ENCODE measurements around the gene CILP2. TPM values are rescaled to one million over a fixed set of nuclear protein-coding genes. Genes with fewer than 3 reads are reported as not detected.

CILP2 gene
- total RNA-seq, 3 donors from 2014 or later = 0.15 to 0.66 (median 0.16) TPM

- intact Hi-C loops (cut with DNase I; ENCODE audit: low total_unique reads) = no loop called here
- Histone ChIP-seq H3K27ac (no peak overlapping the region), H3K4me1 (no peaks in the 10 kb centered on the region), H3K9me3 (no peaks in the 10 kb centered on the region), H3K4me3 (no peak overlapping the region), H3K27me3 (peaks cover 0 to 3% of the 10 kb centered on the region in 2 donors), H3K36me3 (no peaks in the 10 kb centered on the region)
- TF ChIP-seq POLR2A (IDR thresholded peaks at IDR 0.05) (no peak), POLR2AphosphoS5 (IDR thresholded peaks at IDR 0.05) (no peak), CTCF (IDR thresholded peaks at IDR 0.05) (no peak)
- no peak for DNase-seq (ENCODE audit: low spot score in 2 of 2)
Measured at GRCh38 chr19:19550972-19551852, 13.1 kb downstream of the CILP2 start.

DNA sequence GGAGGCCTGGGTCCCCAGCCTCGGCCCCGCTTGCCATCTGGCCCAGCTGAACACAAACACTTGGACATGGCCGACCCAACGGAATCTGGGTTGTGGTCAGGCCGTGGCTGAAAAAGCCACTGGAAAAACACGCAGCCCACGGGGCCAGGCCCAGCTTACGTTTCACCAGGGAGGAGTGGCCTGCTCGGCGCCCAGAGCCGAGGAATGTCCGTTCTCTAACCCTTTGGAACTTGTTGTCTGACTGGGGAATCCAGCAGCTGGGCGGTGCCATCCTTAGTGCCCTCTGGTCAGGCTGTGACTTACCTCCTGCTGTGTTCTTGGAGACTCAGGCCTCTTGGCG lies 13.8 kb downstream of the CILP2 start:
- no peak for TF ChIP-seq POLR2A (IDR thresholded peaks at IDR 0.05)
- no peak for TF ChIP-seq CTCF (IDR thresholded peaks at IDR 0.05)
- no peak for TF ChIP-seq POLR2AphosphoS5 (IDR thresholded peaks at IDR 0.05)
- Histone ChIP-seq H3K27me3 (peaks cover 0 to 3% of the 10 kb centered on the region in 2 donors), H3K36me3 (no peaks in the 10 kb centered on the region), H3K4me3 (no peak overlapping the region), H3K4me1 (no peaks in the 10 kb centered on the region), H3K9me3 (no peaks in the 10 kb centered on the region), H3K27ac (no peak overlapping the region)
- intact Hi-C loops (cut with DNase I; ENCODE audit: low total_unique reads) = no loop called here
- DNase-seq (ENCODE audit: low spot score in 2 of 2) = no peak

GRCh38 chr19:19552798-19553197 lies 14.7 kb downstream of the CILP2 start:
- no peaks in the 10 kb centered on the region for H3K36me3 ChIP-seq
- peak in 1 of 3 donors; percentile 45 for TF ChIP-seq CTCF (IDR thresholded peaks at IDR 0.05)
- no peak for TF ChIP-seq POLR2AphosphoS5 (IDR thresholded peaks at IDR 0.05)
- peaks cover 0 to 3% of the 10 kb centered on the region in 2 donors for H3K27me3 ChIP-seq
- H3K4me3 ChIP-seq = no peak overlapping the region
- no peaks in the 10 kb centered on the region for H3K9me3 ChIP-seq
- no peak overlapping the region for H3K27ac ChIP-seq
- intact Hi-C loops (cut with DNase I; ENCODE audit: low total_unique reads) = no loop called here
- no peak for DNase-seq (ENCODE audit: low spot score in 2 of 2)
- no peaks in the 10 kb centered on the region for H3K4me1 ChIP-seq

GRCh38 chr19:19553670-19554069 lies 15.6 kb downstream of the CILP2 start:
- no peaks in the 10 kb centered on the region for H3K4me1 ChIP-seq
- H3K27me3 ChIP-seq = peaks cover 0 to 3% of the 10 kb centered on the region in 2 donors
- no peak for DNase-seq (ENCODE audit: low spot score in 2 of 2)
- intact Hi-C loops (cut with DNase I; ENCODE audit: low total_unique reads) = no loop called here
- H3K9me3 ChIP-seq = no peaks in the 10 kb centered on the region
- TF ChIP-seq POLR2A (IDR thresholded peaks at IDR 0.05) = no peak
- TF ChIP-seq POLR2AphosphoS5 (IDR thresholded peaks at IDR 0.05) = no peak
- TF ChIP-seq CTCF (IDR thresholded peaks at IDR 0.05) = no peak
- no peak overlapping the region for H3K27ac ChIP-seq
- H3K4me3 ChIP-seq = no peak overlapping the region
- no peaks in the 10 kb centered on the region for H3K36me3 ChIP-seq
